IPS-18c (cell line): Measurements from ENCODE around the gene MRPS27.

Experiments
- H3K4me3 ChIP-seq: 2 replicates; pipeline ENCODE4 v1.7.0; 2013; ENCODE audit warnings: low read depth, mild to moderate bottlenecking, low read length, moderate library complexity; ENCODE audit not compliant: insufficient read depth
- H3K9me3 ChIP-seq: one replicate; pipeline ENCODE4 v1.6.1; 2013; ENCODE audit warnings: mild to moderate bottlenecking, low read length, moderate library complexity; ENCODE audit not compliant: control insufficient read depth, insufficient read depth

The MRPS27 gene

DNA sequence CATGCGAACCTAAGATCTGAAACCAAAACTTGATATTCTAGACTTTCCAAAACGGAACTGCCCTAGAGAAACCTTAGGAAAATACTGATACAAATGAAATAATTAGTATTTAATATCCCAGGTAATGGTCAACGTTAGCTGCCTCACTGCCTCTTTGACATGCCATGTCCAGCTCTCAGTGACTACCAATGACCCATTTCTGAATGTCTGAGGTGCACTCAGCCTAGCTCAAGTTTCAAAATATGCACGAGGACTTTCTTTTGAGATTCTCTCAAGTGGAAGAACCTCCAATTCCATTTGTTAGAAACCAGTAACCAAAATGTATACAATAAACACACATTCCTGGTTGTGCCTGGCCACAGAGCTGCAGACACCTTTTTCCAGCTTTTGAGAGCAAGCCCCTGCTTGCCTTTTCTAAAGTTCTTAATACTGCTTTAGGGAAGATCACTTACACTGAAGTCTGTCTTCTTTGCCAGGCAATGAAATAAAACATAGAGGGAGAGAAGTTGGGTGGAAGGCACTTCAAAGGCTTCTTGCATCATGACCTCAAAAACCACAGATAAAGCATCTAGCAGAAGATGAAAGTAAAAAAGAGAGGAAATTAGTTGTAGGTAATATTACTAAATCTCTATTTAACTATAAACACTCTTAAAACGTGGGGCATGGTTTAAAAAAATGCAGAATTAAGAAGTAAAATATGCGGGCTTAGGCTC is 87.9 kb downstream of the MRPS27 start:
- H3K9me3 ChIP-seq: no peaks in the 10 kb centered on the region
- no peak overlapping the region for H3K4me3 ChIP-seq

DNA sequence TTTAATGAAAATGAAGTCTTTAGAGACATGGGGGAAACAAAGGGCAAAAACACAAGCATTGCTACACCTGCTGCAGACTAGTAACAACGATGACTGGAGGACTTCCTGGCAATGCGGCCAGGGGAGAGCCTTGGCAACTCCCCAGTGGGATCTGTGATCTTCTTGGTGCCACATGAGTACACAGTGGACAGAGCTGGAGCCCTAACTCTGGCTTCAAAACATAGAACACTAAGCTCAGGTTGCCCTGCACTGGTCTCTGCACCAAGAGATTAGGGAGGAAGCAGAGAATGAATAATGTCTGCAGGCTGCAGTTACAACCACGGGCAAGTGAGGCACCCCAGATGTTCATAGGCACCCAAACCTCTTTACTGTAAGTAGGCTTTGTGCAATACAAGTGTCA is 91.1 kb downstream of the MRPS27 start:
- Histone ChIP-seq H3K9me3 (no peaks in the 10 kb centered on the region), H3K4me3 (no peak overlapping the region)

DNA sequence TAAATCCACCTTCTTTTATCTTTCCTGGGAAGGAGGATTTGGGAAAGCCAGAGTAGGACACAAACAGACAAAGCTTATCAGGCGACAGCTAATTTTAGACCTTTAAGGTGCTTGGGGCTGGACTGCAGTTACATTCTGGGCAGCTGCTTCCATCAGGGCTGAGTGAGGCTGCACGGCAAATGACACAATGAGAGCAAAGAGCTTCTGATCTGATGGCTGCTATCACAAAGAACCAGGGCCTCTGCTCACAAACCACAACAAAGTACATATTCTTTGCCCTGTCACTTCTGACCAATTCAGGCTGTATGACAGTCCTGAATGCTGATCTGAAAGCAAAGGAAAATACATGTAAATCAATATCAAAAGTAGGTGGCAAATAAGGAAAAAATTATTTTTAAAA is 93.1 kb downstream of the MRPS27 start:
- H3K4me3 ChIP-seq: no peak overlapping the region
- no peaks in the 10 kb centered on the region for H3K9me3 ChIP-seq

DNA sequence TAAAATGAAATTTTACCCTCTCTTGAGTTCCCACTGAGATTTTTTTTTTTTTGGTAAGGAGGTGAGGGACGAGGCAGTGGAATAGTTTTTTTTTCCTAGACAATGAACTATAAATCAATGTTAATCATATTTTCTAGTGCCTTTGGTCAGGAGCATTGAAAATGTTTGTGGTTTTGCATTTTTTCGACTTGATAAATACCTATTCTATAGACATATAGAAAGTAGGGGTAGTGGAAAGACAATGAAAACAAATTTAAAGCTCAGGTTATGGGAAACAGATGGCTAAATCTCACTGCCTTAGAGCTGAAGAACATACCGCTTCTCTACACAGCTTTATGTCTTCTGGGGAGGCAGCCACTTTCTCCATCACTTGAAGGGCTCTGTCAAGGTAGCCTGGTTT is 94.3 kb downstream of the MRPS27 start:
- H3K4me3 ChIP-seq: no peak overlapping the region
- no peaks in the 10 kb centered on the region for H3K9me3 ChIP-seq

DNA sequence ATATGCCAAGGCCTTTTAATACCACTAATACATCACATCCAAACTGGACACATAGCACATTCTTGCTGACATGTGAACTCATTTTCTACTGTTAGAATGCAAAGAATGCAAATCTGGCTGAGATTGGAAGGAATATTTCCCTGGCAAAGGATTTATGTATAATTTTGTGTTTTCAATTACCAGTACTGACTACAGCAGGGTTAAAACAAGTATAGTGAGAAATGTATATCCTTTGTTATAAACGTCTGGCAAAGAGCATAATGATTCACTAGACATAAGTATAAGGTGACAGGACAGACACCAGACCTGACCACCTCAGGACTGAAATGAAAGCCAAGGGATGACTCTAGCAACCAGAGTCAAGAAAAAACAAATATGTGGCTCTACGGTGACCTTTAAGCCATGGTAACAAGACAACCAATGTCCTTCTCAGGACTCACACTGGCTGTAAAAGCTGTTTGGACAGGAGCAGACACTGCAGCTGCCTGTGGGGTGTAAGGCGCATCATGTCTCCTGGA is 95.0 kb downstream of the MRPS27 start:
- H3K4me3 ChIP-seq: no peak overlapping the region
- no peaks in the 10 kb centered on the region for H3K9me3 ChIP-seq

DNA sequence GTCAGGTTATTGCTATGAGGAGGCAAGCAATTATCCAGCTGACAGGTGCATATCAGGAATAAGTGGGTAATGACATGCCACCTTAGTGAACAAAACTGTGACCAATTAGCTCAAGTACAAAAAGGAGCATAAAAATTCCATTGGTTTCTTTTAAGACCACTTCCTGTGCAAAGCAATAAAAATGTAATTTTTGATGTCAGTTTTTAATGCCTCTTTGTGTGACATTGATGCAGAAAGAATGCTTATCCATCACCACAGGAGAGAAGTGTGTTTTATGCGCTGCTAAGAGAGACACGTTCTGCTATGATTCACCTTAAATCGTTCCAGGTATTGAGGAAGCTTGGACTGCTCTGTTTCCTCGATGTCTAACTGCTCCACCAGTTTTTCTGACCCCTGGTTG is 96.7 kb downstream of the MRPS27 start:
- Histone ChIP-seq H3K9me3 (no peaks in the 10 kb centered on the region), H3K4me3 (no peak overlapping the region)

DNA sequence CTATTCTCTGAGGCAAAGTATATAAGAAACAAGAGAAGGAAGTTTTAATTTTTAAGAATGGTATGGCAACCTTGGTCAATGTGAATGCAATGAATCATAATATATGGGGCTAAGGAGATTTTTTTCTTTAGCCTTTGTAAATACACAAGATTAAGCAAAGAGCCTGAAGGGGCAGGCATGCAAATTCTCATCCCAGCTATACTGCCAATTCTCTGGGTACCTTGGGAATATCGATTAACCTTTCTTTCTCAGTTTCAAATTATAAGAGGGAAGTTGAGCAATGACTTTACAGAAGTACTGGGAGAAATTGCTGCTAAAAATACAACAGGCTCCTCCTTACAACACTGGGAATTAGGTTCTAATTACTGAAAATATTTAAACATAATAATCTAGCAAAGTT is 97.5 kb downstream of the MRPS27 start:
- H3K9me3 ChIP-seq: no peaks in the 10 kb centered on the region
- H3K4me3 ChIP-seq: no peak overlapping the region

DNA sequence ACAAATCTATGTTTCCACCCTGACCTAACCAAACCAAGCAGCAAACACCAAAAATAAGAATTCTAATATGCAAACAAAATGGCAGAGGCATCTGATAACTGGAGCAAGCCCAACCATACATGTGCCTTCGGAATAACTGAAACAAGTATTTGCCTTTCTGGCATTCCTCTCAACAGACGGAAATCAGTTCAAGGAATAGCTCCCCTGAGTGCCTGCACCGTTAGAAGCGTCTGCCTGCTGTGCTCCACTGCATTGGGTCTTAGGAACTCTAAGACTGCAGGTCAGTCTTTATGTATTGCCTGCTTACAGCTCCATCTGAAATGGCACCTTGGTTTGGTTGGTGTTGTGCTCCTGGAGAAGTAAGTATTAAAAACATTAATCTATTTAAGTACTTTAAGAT is 98.5 kb downstream of the MRPS27 start:
- Histone ChIP-seq H3K9me3 (no peaks in the 10 kb centered on the region), H3K4me3 (no peak overlapping the region)

DNA sequence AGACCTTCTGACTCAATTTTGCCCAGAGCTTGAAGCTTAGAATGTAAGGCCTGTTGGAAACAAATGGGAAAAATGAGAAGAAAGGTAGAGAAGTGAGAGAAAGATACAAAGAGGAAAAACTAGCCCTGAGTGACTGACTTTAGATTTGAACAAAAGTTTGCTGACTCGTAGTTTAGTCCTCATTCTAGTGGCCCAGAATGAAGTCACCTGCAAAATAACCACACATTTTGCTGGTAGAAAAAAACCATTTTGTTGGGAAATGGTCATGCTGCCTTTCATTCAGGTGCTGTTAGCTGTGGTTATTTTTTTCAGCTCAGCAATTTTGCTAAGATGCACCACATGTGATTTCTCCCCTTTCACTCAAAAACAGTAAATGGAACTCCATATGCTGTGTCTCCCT is 98.9 kb downstream of the MRPS27 start:
- H3K4me3 ChIP-seq: no peak overlapping the region
- no peaks in the 10 kb centered on the region for H3K9me3 ChIP-seq

DNA sequence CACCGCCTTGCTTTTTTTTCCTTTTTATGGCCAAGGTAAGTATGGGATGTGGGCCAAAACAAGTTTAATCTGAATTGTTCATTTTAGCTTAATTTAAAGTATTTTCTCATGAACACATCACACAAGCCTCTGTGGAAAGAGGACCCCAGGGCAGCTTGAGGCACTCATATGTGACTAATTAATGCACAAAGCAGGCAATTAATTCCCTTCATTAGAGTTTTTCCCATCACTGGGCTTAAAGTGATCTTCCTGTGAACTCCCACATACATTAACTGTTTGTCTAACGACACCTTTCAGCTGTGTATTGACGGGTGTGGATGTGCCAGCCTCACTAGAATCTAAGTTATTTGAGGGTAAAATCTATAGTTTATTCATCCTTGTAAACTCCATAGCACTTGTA is 103.3 kb downstream of the MRPS27 start:
- H3K9me3 ChIP-seq: no peaks in the 10 kb centered on the region
- H3K4me3 ChIP-seq: no peak overlapping the region

DNA sequence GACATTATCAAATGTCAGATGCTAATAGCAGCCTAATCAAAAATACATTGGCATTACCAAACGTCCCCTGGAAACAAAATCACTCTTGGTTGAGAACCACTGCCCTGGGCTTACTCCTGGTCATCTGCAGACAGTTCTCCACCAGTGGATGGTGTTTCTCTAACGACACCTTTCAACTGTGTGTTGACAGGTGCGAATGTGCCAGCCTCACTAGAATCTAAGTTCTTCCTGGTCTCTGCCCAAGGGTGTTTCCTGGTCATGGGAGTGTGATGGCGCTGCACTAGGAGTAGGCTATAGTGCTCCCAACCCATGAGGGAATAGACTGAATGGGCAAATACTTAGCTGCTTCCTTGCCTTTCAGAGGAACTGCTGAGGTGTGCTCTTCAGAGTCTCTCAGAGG is 105.9 kb downstream of the MRPS27 start:
- Histone ChIP-seq H3K4me3 (no peak overlapping the region), H3K9me3 (no peaks in the 10 kb centered on the region)

DNA sequence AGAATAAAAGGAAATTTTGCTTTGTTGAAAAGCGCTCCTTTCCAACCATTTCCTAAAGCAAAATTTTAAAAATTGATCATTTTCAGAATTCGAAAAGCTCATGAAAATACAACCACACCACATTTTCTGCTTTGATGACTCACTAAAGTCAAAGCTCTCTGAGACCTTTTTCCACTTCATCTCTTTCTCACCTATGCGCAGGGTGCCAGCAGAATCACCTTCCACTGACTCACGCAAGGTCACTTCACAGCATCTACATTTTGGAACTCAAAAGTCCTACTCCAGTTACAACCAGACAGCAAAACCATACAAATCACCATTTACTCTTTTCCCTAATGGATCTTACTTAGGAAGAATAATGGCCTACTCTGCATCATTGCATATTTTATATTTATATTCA is 106.6 kb downstream of the MRPS27 start:
- H3K9me3 ChIP-seq: no peaks in the 10 kb centered on the region
- H3K4me3 ChIP-seq: no peak overlapping the region

DNA sequence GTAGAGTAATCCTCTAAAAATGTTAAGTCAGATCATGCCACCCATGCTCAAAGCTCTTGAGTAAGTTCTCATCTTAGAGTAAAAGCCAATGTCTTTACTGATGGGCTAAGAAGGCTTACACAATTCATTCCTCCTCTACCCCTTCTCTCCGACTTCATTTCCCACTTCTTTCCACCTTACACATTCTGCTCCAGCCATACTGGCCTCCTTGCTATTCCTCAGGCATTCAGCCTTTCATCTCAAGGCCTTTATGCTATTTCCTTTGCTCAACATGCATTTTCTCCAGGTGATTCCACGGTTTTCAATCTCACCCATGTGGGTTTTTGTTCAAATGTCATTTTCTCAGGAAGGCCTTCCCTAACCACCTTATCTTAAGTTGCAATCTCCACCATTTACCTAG is 107.9 kb downstream of the MRPS27 start:
- no peaks in the 10 kb centered on the region for H3K9me3 ChIP-seq
- H3K4me3 ChIP-seq: no peak overlapping the region

DNA sequence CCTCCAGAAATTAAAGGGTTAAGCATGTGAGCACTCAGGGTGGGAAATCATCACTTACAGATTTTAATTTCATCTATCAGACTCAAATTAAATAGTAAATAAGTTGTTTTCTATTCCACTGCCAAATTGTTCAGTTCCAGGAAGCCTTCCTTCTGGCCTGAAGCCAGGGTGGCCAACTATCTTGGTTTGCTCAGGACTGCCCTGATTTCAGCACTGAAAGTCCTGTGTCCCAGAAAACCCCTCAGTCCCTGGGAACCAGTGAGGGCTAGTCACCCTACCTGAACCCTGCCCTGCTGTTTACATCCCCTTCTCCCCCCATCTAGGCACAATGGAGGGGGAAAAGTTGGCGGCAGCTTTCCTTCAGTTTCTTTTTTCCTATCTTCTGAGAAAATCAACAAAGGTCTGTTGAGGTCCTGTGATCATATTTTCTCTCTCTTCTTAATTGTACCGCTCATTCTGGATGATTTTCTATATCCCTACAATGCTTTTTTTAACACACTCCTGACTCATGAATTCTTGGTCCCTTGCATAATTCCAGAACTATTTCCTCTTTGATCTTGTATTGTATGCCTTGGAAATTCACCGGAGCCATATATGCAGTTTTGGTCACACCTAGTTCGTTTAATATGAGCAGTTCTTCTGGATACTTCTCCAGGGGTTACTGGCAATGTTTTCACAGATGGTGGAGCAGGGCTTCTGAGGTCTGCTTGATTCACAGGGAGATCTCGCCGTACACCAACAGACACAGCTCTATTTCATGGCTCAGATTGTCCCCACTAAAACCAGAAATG is 109.0 kb downstream of the MRPS27 start:
- no peaks in the 10 kb centered on the region for H3K9me3 ChIP-seq
- no peak overlapping the region for H3K4me3 ChIP-seq

DNA sequence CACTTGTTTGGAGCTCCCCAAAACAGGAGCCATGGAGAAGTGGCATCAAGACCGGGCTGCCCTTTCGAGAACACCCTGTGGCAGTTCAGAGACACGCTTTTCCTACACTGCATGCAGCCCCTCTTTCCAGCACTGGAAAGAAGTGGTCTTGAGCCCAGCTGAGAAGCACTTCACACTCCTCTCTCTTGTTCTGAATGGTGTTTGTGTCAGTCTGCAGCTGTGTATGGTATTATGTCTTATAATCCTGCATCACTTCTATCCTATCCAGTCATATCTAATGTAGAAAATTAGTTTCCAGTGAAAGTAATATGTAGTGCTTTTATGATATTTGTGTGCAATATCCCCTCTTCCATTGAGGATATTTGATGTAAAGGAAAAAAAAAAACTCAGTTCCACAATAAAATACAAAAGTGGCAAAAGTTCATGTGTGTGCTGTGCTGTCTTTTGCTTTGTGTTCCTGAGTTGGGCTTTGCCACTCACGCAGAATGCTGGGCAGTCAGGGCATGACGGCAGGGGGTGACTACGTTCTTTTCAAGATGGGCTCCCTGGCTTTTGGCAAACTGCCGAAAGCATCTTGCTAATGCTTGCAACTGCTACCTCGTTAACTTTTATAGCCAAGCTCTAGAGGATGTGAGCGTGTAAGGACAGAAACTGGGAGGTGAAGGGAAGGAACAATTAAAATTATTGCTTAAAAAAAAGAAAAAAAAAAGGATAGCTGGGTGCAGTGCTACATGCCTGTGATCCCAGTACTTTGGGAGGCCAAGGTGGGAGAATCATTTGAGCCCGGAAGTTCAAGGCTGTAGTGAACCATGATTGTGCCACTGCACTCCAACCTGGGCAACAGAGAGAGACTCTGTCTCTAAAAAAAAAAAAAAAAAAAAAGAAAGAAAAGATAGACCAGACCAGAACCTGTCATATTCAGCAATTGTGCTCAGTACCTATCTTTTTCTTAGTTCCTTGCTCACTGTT is 110.6 kb downstream of the MRPS27 start:
- H3K4me3 ChIP-seq: no peak overlapping the region
- no peaks in the 10 kb centered on the region for H3K9me3 ChIP-seq

DNA sequence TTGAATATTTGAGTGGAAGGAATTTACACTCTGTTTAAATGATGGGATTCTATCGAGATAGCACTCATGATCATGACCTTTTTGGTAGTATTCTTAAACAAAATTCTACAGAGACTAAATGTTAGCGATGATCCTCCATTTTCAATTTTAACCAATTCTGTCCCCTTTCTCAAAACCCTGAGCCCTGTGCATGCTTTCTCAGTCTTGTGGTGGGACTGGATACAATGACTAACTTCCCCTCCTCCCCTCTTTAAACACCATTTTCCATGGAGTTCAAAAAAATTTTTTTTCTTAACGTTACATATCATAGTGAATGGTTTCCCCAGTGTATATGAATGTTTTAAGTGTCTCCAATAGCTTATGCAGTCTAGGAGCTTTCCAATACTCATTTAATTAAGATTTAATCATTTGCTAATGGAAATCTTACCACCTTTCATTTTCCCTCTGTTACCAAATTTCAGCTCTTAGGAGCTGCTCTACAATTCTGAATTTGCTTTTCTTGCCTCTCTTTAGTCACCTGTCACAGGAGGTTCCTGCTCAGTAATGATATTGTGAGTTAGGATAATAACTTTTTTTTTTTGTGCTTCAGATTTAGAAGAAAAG is 111.6 kb downstream of the MRPS27 start:
- H3K4me3 ChIP-seq: no peak overlapping the region
- H3K9me3 ChIP-seq: no peaks in the 10 kb centered on the region

DNA sequence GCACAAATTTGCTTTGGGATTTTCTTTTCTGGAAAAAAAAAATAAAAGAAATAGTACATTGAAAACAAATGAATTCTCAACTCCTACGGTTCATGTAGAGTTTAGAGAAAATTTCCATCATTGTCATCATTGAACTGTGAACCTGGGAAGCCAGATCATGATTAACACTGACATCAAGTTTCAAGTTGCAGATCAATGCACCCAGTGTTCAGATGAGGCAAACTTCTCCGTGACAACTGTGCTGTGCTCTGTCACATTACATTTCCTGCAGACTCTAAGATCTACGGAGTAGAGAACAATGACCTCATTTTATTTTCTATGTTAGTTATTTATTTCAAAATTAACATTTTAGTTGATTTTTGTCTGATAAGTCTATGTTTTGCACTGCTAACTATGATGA is 113.0 kb downstream of the MRPS27 start:
- H3K4me3 ChIP-seq: no peak overlapping the region
- H3K9me3 ChIP-seq: no peaks in the 10 kb centered on the region
